ENCODE results near the gene RUNX3.

Gene RUNX3

DNA sequence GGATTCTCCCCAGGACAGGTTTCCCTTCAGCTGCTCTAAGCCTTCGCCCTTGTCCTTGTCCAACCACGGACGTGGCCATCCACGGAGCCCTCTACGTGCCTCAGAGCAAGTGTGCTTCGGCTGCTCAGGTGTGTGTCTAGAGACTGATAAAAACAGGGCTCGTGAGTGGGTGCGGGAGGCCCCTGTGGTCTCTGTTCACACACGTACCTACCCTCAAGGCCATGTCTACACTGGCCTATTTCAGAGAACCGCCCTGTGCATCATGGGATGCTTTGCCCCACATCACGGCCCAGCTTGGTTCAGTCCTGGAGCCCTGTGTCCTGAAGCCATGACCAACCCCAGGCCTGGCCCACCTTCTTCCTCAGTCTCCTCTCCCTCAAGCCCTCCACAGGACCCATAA is 24.6 kb upstream of the RUNX3 start:
- no peak for DNase-seq (ENCODE audit: low read depth, low spot score)
- TF ChIP-seq CTCF (IDR thresholded peaks at IDR 0.05; ENCODE audit: low read depth, low read length), result no peak
- H3K4me3 ChIP-seq (ENCODE audit: low read depth, low read length), result no peak overlapping the region
- in situ Hi-C loops (cut with HindIII; ENCODE audit: low sequenced_read_pairs), result no loop called here

DNA sequence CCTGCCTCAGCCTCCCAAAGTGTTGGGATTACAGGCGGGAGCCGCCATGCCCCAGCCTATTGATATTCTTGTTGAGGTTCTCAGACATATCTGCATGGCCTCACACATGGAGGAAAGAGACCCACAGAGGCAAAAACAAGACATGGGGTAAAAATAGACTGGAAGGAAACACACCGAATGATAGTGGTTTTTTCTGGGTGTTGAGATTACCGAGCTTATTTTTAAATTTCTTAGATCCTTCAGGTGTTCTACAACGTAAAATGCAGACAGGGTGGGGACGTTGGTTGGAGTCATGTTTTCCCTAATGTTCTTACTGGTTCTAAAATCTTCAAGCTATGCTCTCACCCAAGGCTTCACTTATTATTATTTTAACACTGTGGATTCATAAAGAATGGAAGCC is 23.9 kb upstream of the RUNX3 start:
- H3K4me3 ChIP-seq (ENCODE audit: low read depth, low read length), result no peak overlapping the region
- no peak for DNase-seq (ENCODE audit: low read depth, low spot score)
- in situ Hi-C loops (cut with HindIII; ENCODE audit: low sequenced_read_pairs), result no loop called here
- no peak for TF ChIP-seq CTCF (IDR thresholded peaks at IDR 0.05; ENCODE audit: low read depth, low read length)

DNA sequence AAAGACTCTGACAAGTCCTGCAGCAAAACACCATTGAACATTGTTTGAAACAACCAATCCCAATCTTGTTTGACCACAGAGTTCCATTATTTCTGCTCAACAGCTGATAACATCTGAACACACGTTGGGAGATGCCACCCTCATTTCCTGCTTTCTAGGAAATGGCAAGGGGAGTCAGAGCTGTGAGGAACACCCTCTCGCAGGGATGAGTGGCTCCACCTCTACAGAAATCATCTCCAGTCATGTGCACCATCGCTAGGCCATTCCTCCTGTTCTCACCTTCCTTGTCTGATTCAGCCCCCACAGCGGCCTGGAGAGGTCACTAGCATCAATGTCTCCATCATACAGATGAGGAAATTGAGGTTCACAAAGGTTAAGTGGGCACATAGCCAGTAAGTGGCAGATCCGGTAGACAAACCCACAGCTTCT is 22.4 kb upstream of the RUNX3 start:
- TF ChIP-seq CTCF (IDR thresholded peaks at IDR 0.05; ENCODE audit: low read depth, low read length), result no peak
- no peak for DNase-seq (ENCODE audit: low read depth, low spot score)
- H3K4me3 ChIP-seq (ENCODE audit: low read depth, low read length), result no peak overlapping the region
- in situ Hi-C loops (cut with HindIII; ENCODE audit: low sequenced_read_pairs), result no loop called here

- no peak overlapping the region for H3K4me3 ChIP-seq (ENCODE audit: low read depth, low read length)
- in situ Hi-C loops (cut with HindIII; ENCODE audit: low sequenced_read_pairs), result no loop called here
- TF ChIP-seq CTCF (IDR thresholded peaks at IDR 0.05; ENCODE audit: low read depth, low read length), result no peak
- DNase-seq (ENCODE audit: low read depth, low spot score), result no peak
Measured at GRCh38 chr1:24951810-24952412, 21.8 kb upstream of the RUNX3 start.

GRCh38 chr1:24951337-24951736 is 21.3 kb upstream of the RUNX3 start:
- no peak for DNase-seq (ENCODE audit: low read depth, low spot score)
- no peak overlapping the region for H3K4me3 ChIP-seq (ENCODE audit: low read depth, low read length)
- in situ Hi-C loops (cut with HindIII; ENCODE audit: low sequenced_read_pairs), result no loop called here
- no peak for TF ChIP-seq CTCF (IDR thresholded peaks at IDR 0.05; ENCODE audit: low read depth, low read length)

DNA sequence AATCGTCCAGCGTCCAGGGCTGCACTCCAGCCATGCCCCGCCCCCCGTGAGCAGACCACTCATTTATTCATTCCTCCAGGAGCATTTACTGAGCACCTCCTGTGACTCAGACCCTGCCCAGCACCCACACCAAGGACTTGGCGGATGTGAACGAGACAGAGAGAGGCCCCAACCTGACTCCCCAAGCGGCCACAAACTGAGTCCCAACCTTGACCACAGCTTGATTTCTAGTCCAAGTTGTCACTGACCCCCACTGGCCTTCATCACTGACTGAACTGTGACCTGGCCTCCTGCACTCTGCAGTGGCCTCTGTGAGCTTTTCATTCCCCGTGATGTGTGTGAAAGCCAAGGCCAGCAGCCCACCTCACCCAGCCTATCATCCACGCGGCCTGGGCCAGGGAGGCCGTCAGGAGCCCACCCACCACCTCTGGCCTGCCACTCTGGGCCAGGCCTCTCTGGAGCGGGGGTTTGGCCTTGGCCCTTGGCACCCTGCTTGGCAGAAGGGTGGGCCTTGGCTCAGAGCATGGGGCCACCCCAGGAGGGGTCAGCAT is 19.3 kb upstream of the RUNX3 start:
- in situ Hi-C loops (cut with HindIII; ENCODE audit: low sequenced_read_pairs), result loop anchor here (25.0 kb wide), 1 partner anchor 263 kb away; no protein-coding TSS in a partner anchor
- TF ChIP-seq CTCF (IDR thresholded peaks at IDR 0.05; ENCODE audit: low read depth, low read length), result no peak
- DNase-seq (ENCODE audit: low read depth, low spot score), result peak; percentile 86
- H3K4me3 ChIP-seq (ENCODE audit: low read depth, low read length), result no peak overlapping the region
